Esophagus muscularis mucosa (tissue), 4 donors: Measurements from ENCODE around the gene PSPH.
"Not testable (repeated sequence)": the region's sequence is repeated elsewhere in the genome, so short reads cannot be mapped to it uniquely, and the experiment has no call there.

Experiments used
- EP300 ChIP-seq: sonication (generic); formaldehyde crosslinking; IDR thresholded peaks from one replicate; pipeline ENCODE4 v1.6.1; 2017; ENCODE audit warnings: antibody characterized with exemption
- POLR2A ChIP-seq: fragments of 450-650 bp; IDR thresholded peaks from one replicate; pipeline ENCODE4 v1.6.1; 2017; ENCODE audit warnings: antibody characterized with exemption, moderate library complexity, mild to moderate bottlenecking, low read depth
- POLR2AphosphoS5 ChIP-seq, 2 donors: sonication (generic); formaldehyde crosslinking; IDR thresholded peaks; one replicate each; pipeline ENCODE4 v1.6.1; 2017; ENCODE audit warnings: antibody characterized with exemption in 2 of 2
- TF ChIP-seq, protein P1 (sequence below), 3 experiments: fragments of 200-600 bp in 2 of 3; fragments of 450-650 bp in 1 of 3; sonication (generic) in 2 of 3; IDR thresholded peaks; one replicate each; pipeline ENCODE4 v1.5.1; 2017 to 2019; ENCODE audit warnings: antibody characterized with exemption in 3 of 3, mild to moderate bottlenecking in 2 of 3, moderate library complexity in 1 of 3

DNA sequence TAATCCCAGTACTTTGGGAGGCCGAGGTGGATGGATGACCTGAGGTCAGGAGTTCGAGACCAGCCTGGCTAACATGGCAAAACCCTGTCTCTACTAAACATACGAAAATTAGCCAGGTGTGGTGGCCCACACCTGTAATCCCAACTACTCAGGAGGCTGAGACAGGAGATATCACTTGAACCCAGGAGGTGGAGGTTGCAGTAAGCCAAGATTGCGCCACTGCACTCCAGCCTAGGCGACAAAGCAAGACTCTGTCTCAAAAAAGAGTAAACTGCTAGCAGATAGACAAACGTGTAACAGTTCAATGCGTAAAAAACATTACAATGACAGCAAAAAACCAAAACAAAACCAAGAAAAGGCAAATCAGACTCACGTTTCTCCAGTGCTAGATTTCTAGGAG is 19.7 kb downstream of the PSPH start:
- not testable (repeated sequence) for TF ChIP-seq POLR2A; POLR2AphosphoS5 (IDR thresholded peaks at IDR 0.05); EP300
- TF ChIP-seq, protein P1, sequence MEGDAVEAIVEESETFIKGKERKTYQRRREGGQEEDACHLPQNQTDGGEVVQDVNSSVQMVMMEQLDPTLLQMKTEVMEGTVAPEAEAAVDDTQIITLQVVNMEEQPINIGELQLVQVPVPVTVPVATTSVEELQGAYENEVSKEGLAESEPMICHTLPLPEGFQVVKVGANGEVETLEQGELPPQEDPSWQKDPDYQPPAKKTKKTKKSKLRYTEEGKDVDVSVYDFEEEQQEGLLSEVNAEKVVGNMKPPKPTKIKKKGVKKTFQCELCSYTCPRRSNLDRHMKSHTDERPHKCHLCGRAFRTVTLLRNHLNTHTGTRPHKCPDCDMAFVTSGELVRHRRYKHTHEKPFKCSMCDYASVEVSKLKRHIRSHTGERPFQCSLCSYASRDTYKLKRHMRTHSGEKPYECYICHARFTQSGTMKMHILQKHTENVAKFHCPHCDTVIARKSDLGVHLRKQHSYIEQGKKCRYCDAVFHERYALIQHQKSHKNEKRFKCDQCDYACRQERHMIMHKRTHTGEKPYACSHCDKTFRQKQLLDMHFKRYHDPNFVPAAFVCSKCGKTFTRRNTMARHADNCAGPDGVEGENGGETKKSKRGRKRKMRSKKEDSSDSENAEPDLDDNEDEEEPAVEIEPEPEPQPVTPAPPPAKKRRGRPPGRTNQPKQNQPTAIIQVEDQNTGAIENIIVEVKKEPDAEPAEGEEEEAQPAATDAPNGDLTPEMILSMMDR (IDR thresholded peaks at IDR 0.05), result not testable (repeated sequence)
